Kidney epithelial cell (primary cell): ENCODE data around the gene CDKN2C. TPM values are rescaled to one million over a fixed set of nuclear protein-coding genes. Genes with fewer than 3 reads are reported as not detected.
"Not testable (repeated sequence)": the region's sequence is repeated elsewhere in the genome, so short reads cannot be mapped to it uniquely, and the experiment has no call there.

Source experiments
- DNase-seq: peaks from one replicate; pipeline ENCODE4 v3.0.0-alpha.2; 2010; ENCODE audit warnings: low read depth
- H3K27me3 ChIP-seq: 2 replicates; pipeline ENCODE4 v1.6.0; 2011; ENCODE audit warnings: low read length; ENCODE audit not compliant: control insufficient read depth, insufficient read depth
- H3K36me3 ChIP-seq: 2 replicates; pipeline ENCODE4 v1.5.1; 2011; ENCODE audit warnings: low read length; ENCODE audit not compliant: control insufficient read depth, insufficient read depth
- H3K4me3 ChIP-seq: 2 replicates; pipeline ENCODE4 v1.5.1; 2011; ENCODE audit warnings: low read depth, mild to moderate bottlenecking, control low read depth, low read length
- total RNA-seq: library from RNA; depleted of rRNA; stranded (reverse); fragments of >200 nt; gene quantifications from 2 replicates; pipeline ENCODE4 v1.2.3, GENCODE V29; 2015
- TF ChIP-seq, protein P1 (sequence below): IDR thresholded peaks from 2 replicates; pipeline ENCODE4 v1.5.1; 2011; ENCODE audit warnings: mild to moderate bottlenecking, moderate library complexity, low read length, control low read depth, inconsistent platforms; ENCODE audit not compliant: insufficient read depth, poor library complexity, severe bottlenecking

Gene CDKN2C
- total RNA-seq, 1 donor from 2014 or later: 0.13 TPM

DNA sequence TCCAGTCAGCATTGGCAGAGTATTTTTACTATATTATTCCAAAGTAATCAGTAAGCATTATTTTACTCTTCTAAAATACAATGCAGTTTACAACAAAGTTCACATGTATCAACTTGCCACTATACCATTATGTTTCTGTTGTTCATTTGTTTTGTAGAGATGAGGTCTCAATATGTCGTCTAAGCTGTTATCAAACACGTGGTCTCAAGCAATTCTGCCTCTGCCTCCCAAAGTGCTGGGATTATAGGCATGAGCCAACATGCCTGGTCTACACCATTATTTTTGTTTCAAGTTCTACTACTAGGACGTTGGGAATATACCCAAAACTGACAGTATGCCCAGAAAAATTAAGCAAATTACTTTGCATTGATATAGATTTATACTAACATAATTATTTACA lies 29.8 kb upstream of the CDKN2C start:
- no peak for DNase-seq
- TF ChIP-seq, protein P1, sequence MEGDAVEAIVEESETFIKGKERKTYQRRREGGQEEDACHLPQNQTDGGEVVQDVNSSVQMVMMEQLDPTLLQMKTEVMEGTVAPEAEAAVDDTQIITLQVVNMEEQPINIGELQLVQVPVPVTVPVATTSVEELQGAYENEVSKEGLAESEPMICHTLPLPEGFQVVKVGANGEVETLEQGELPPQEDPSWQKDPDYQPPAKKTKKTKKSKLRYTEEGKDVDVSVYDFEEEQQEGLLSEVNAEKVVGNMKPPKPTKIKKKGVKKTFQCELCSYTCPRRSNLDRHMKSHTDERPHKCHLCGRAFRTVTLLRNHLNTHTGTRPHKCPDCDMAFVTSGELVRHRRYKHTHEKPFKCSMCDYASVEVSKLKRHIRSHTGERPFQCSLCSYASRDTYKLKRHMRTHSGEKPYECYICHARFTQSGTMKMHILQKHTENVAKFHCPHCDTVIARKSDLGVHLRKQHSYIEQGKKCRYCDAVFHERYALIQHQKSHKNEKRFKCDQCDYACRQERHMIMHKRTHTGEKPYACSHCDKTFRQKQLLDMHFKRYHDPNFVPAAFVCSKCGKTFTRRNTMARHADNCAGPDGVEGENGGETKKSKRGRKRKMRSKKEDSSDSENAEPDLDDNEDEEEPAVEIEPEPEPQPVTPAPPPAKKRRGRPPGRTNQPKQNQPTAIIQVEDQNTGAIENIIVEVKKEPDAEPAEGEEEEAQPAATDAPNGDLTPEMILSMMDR: no peak
- H3K27me3 ChIP-seq: no peaks in the 10 kb centered on the region
- no peaks in the 10 kb centered on the region for H3K36me3 ChIP-seq
- H3K4me3 ChIP-seq: no peak overlapping the region

DNA sequence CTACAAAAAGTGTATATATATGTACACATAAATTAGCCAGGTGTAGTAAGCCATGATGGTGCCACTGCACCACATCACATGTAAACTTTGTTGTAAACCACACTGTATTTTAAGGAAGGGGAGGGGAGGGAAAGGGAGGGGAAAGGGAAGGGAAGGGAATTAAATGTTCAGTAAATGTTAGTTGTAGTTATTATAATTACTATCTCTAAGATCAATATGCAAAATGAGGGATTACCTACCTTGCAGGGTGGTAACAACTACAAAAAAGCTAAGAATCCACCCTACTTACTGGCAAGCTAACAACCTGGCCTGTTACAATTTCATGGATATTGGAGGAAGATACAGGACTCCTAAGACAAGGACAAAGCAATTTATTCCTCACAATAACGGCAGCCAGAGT lies 27.7 kb upstream of the CDKN2C start:
- Histone ChIP-seq H3K36me3 (no peaks in the 10 kb centered on the region), H3K27me3 (no peaks in the 10 kb centered on the region), H3K4me3 (no peak overlapping the region)
- no peak for DNase-seq
- TF ChIP-seq, protein P1: no peak

DNA sequence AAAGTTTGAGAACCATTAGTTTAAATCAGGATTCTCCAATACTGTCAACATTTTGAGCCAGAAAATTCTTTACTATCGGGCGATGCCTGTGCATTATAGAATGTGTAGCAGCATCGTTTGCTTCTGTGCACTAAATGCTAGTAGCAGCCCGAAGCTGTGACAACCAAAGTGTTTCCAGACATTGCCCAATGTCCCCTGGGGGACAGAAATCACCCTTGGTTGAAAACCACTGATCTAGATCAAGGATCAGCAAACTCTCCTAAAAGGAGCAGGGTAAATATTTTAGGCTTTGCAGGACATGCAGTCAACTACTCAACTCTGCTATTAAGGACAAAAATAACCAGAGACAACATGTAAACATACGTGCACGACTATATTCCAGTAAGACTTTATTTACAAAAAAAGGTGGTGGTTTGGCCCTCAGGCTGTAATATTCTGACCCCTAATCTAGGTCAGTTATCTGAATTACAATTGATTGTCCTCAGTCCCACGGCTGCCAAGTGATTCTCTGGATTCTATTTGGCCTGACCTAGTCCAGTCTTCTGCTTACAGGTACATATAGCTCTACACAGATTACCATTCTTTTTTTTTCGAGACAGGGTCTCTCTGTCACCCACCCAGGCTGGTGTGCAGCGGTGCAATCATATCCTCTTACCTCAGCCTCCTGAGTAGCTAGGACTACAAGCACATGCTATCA lies 20.6 kb upstream of the CDKN2C start:
- Histone ChIP-seq H3K27me3 (no peaks in the 10 kb centered on the region), H3K4me3 (no peak overlapping the region), H3K36me3 (no peaks in the 10 kb centered on the region)
- TF ChIP-seq, protein P1: no peak
- no peak for DNase-seq

DNA sequence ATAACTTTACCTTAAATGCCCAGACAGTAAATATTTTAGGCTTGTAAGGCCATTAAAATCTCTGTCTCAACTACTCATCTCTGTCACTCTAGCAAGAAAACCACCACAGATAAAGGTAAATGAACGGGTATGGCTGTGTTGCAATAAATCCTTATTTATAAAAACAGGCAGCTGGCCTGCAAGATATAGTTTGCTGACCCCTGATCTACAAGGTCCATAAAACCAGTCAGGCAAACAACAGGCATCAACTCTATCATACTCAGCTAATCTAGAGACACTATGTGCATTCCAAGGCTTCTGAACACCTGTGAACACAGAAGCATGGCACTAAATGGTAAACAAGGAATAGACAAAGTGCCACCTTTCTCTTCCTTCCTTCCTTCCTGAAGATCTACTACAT lies 19.6 kb upstream of the CDKN2C start:
- TF ChIP-seq, protein P1: no peak
- Histone ChIP-seq H3K27me3 (no peaks in the 10 kb centered on the region), H3K36me3 (no peaks in the 10 kb centered on the region), H3K4me3 (no peak overlapping the region)
- no peak for DNase-seq

DNA sequence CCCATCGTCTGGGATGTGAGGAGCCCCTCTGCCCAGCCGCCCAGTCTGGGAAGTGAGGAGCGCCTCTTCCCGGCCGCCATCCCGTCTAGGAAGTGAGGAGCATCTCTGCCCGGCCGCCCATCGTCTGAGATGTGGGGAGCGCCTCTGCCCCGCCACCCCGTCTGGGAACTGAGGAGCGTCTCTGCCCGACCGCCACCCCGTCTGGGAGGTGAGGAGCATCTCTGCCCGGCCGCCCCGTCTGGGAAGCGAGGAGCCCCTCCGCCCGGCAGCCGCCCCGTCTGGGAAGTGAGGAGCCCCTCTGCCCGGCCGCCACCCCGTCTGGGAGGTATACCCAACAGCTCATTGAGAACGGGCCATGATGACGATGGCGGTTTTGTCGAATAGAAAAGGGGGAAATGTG lies 17.5 kb upstream of the CDKN2C start:
- DNase-seq, H3K36me3 ChIP-seq, H3K27me3 ChIP-seq, H3K4me3 ChIP-seq: not testable (repeated sequence)

DNA sequence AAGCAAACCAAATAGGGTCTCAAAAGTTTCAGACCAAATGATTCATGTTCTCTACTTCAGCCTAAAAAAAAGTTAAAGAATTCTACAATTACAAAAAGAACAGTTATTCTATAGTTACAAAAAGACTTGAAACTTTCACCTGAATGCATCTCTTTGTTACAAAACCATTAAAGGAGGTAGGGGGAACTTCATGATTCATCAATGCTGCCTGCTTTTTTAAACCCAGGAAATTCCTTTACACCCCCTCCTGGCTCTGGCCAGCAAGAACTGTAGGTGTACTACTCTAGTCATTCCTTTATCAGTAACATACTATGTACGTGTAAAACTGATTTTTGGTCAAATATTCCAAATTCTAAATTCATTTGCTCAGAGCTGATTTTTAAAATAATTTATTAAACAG lies 14.9 kb upstream of the CDKN2C start:
- no peaks in the 10 kb centered on the region for H3K36me3 ChIP-seq
- no peaks in the 10 kb centered on the region for H3K27me3 ChIP-seq
- TF ChIP-seq, protein P1: no peak
- DNase-seq: no peak
- no peak overlapping the region for H3K4me3 ChIP-seq
